ENCODE measurements around the gene RPL9.
"Not testable (repeated sequence)": the region's sequence is repeated elsewhere in the genome, so short reads cannot be mapped to it uniquely, and the experiment has no call there.

The RPL9 gene

GRCh38 chr4:39484582-39485272 lies 26.0 kb upstream of the RPL9 start:
- no peak overlapping the region for H3K9ac ChIP-seq (ENCODE audit: low read length)
- no peaks in the 10 kb centered on the region for H3K4me1 ChIP-seq (ENCODE audit: control insufficient read depth, low read depth, low read length)
- H3K27ac ChIP-seq (ENCODE audit: low read length) = no peak overlapping the region
- no peaks in the 10 kb centered on the region for H3K9me3 ChIP-seq (ENCODE audit: control insufficient read depth, low read depth, low read length)
- no peak overlapping the region for H3K4me3 ChIP-seq (ENCODE audit: low read length)
- H3K36me3 ChIP-seq (ENCODE audit: control insufficient read depth, low read depth, low read length) = no peaks in the 10 kb centered on the region
- no peaks in the 10 kb centered on the region for H3K27me3 ChIP-seq (ENCODE audit: control insufficient read depth, insufficient read depth, low read length)

GRCh38 chr4:39480902-39481695 lies 22.4 kb upstream of the RPL9 start:
- Histone ChIP-seq H3K27me3 (ENCODE audit: control insufficient read depth, insufficient read depth, low read length) (no peaks in the 10 kb centered on the region), H3K4me1 (ENCODE audit: control insufficient read depth, low read depth, low read length) (no peaks in the 10 kb centered on the region), H3K36me3 (ENCODE audit: control insufficient read depth, low read depth, low read length) (peaks cover 11% of the 10 kb centered on the region), H3K9ac (ENCODE audit: low read length) (no peak overlapping the region), H3K4me3 (ENCODE audit: low read length) (no peak overlapping the region), H3K9me3 (ENCODE audit: control insufficient read depth, low read depth, low read length) (no peaks in the 10 kb centered on the region), H3K27ac (ENCODE audit: low read length) (no peak overlapping the region)

GRCh38 chr4:39480251-39480650 lies 21.5 kb upstream of the RPL9 start:
- Histone ChIP-seq H3K9ac (ENCODE audit: low read length) (no peak overlapping the region), H3K4me1 (ENCODE audit: control insufficient read depth, low read depth, low read length) (no peaks in the 10 kb centered on the region), H3K4me3 (ENCODE audit: low read length) (no peak overlapping the region), H3K27ac (ENCODE audit: low read length) (no peak overlapping the region), H3K9me3 (ENCODE audit: control insufficient read depth, low read depth, low read length) (no peaks in the 10 kb centered on the region), H3K36me3 (ENCODE audit: control insufficient read depth, low read depth, low read length) (peaks cover 13% of the 10 kb centered on the region), H3K27me3 (ENCODE audit: control insufficient read depth, insufficient read depth, low read length) (no peaks in the 10 kb centered on the region)

GRCh38 chr4:39476187-39476895 lies 17.6 kb upstream of the RPL9 start:
- H3K9me3 ChIP-seq (ENCODE audit: control insufficient read depth, low read depth, low read length) = no peaks in the 10 kb centered on the region
- no peaks in the 10 kb centered on the region for H3K27me3 ChIP-seq (ENCODE audit: control insufficient read depth, insufficient read depth, low read length)
- no peak overlapping the region for H3K4me3 ChIP-seq (ENCODE audit: low read length)
- H3K36me3 ChIP-seq (ENCODE audit: control insufficient read depth, low read depth, low read length) = peaks cover 29% of the 10 kb centered on the region
- no peak overlapping the region for H3K9ac ChIP-seq (ENCODE audit: low read length)
- no peak overlapping the region for H3K27ac ChIP-seq (ENCODE audit: low read length)
- no peaks in the 10 kb centered on the region for H3K4me1 ChIP-seq (ENCODE audit: control insufficient read depth, low read depth, low read length)

GRCh38 chr4:39472396-39472795 lies 13.7 kb upstream of the RPL9 start:
- Histone ChIP-seq H3K9me3 (ENCODE audit: control insufficient read depth, low read depth, low read length) (no peaks in the 10 kb centered on the region), H3K9ac (ENCODE audit: low read length) (no peak overlapping the region), H3K27ac (ENCODE audit: low read length) (no peak overlapping the region), H3K4me3 (ENCODE audit: low read length) (no peak overlapping the region), H3K36me3 (ENCODE audit: control insufficient read depth, low read depth, low read length) (peaks cover 45% of the 10 kb centered on the region), H3K4me1 (ENCODE audit: control insufficient read depth, low read depth, low read length) (no peaks in the 10 kb centered on the region), H3K27me3 (ENCODE audit: control insufficient read depth, insufficient read depth, low read length) (no peaks in the 10 kb centered on the region)

GRCh38 chr4:39470402-39470801 lies 11.7 kb upstream of the RPL9 start:
- Histone ChIP-seq H3K27ac (ENCODE audit: low read length) (no peak overlapping the region), H3K4me3 (ENCODE audit: low read length) (no peak overlapping the region)

GRCh38 chr4:39469429-39470077 lies 10.8 kb upstream of the RPL9 start:
- no peaks in the 10 kb centered on the region for H3K9me3 ChIP-seq (ENCODE audit: control insufficient read depth, low read depth, low read length)
- peaks cover 42% of the 10 kb centered on the region for H3K36me3 ChIP-seq (ENCODE audit: control insufficient read depth, low read depth, low read length)
- peak overlapping the region; percentile 55 for H3K9ac ChIP-seq (ENCODE audit: low read length)
- H3K4me1 ChIP-seq (ENCODE audit: control insufficient read depth, low read depth, low read length) = no peaks in the 10 kb centered on the region
- no peaks in the 10 kb centered on the region for H3K27me3 ChIP-seq (ENCODE audit: control insufficient read depth, insufficient read depth, low read length)
- H3K27ac ChIP-seq (ENCODE audit: low read length) = peak overlapping the region; percentile 71
- no peak overlapping the region for H3K4me3 ChIP-seq (ENCODE audit: low read length)

More at GRCh38 chr4:39470402-39470801, 11.7 kb upstream of the RPL9 start:
- no peaks in the 10 kb centered on the region for H3K4me1 ChIP-seq (ENCODE audit: control insufficient read depth, low read depth, low read length)
- no peaks in the 10 kb centered on the region for H3K9me3 ChIP-seq (ENCODE audit: control insufficient read depth, low read depth, low read length)
- no peaks in the 10 kb centered on the region for H3K27me3 ChIP-seq (ENCODE audit: control insufficient read depth, insufficient read depth, low read length)
- no peak overlapping the region for H3K9ac ChIP-seq (ENCODE audit: low read length)
- peaks cover 35% of the 10 kb centered on the region for H3K36me3 ChIP-seq (ENCODE audit: control insufficient read depth, low read depth, low read length)

- peaks cover 43% of the 10 kb centered on the region for H3K36me3 ChIP-seq (ENCODE audit: control insufficient read depth, low read depth, low read length)
- H3K4me1 ChIP-seq (ENCODE audit: control insufficient read depth, low read depth, low read length) = no peaks in the 10 kb centered on the region
Measured at GRCh38 chr4:39467464-39467863, 8.7 kb upstream of the RPL9 start.

GRCh38 chr4:39466747-39467146 lies 8.0 kb upstream of the RPL9 start:
- Histone ChIP-seq H3K27ac (ENCODE audit: low read length) (no peak overlapping the region), H3K4me3 (ENCODE audit: low read length) (no peak overlapping the region), H3K4me1 (ENCODE audit: control insufficient read depth, low read depth, low read length) (no peaks in the 10 kb centered on the region), H3K36me3 (ENCODE audit: control insufficient read depth, low read depth, low read length) (peaks cover 40% of the 10 kb centered on the region), H3K9me3 (ENCODE audit: control insufficient read depth, low read depth, low read length) (no peaks in the 10 kb centered on the region), H3K27me3 (ENCODE audit: control insufficient read depth, insufficient read depth, low read length) (no peaks in the 10 kb centered on the region), H3K9ac (ENCODE audit: low read length) (no peak overlapping the region)

More at GRCh38 chr4:39467464-39467863, 8.7 kb upstream of the RPL9 start:
- H3K4me3 ChIP-seq (ENCODE audit: low read length) = no peak overlapping the region
- H3K9ac ChIP-seq (ENCODE audit: low read length) = no peak overlapping the region
- no peaks in the 10 kb centered on the region for H3K9me3 ChIP-seq (ENCODE audit: control insufficient read depth, low read depth, low read length)
- no peak overlapping the region for H3K27ac ChIP-seq (ENCODE audit: low read length)
- H3K27me3 ChIP-seq (ENCODE audit: control insufficient read depth, insufficient read depth, low read length) = no peaks in the 10 kb centered on the region

- H3K27me3 ChIP-seq (ENCODE audit: control insufficient read depth, insufficient read depth, low read length) = no peaks in the 10 kb centered on the region
- no peaks in the 10 kb centered on the region for H3K4me1 ChIP-seq (ENCODE audit: control insufficient read depth, low read depth, low read length)
- peaks cover 28% of the 10 kb centered on the region for H3K36me3 ChIP-seq (ENCODE audit: control insufficient read depth, low read depth, low read length)
- no peak overlapping the region for H3K4me3 ChIP-seq (ENCODE audit: low read length)
- no peak overlapping the region for H3K9ac ChIP-seq (ENCODE audit: low read length)
- no peak overlapping the region for H3K27ac ChIP-seq (ENCODE audit: low read length)
- no peaks in the 10 kb centered on the region for H3K9me3 ChIP-seq (ENCODE audit: control insufficient read depth, low read depth, low read length)
Measured at GRCh38 chr4:39464886-39465501, 6.3 kb upstream of the RPL9 start.

- not testable (repeated sequence) for H3K9me3 ChIP-seq (ENCODE audit: control insufficient read depth, low read depth, low read length); H3K27me3 ChIP-seq (ENCODE audit: control insufficient read depth, insufficient read depth, low read length)
- Histone ChIP-seq H3K9ac (ENCODE audit: low read length) (peak overlapping the region; percentile 98), H3K27ac (ENCODE audit: low read length) (peak overlapping the region; percentile 95), H3K36me3 (ENCODE audit: control insufficient read depth, low read depth, low read length) (peaks cover 56% of the 10 kb centered on the region), H3K4me1 (ENCODE audit: control insufficient read depth, low read depth, low read length) (peaks cover 10% of the 10 kb centered on the region), H3K4me3 (ENCODE audit: low read length) (peak overlapping the region; percentile 90)
Measured at GRCh38 chr4:39458161-39458504, 589 bp downstream of the RPL9 start.

Data from iPS-18a (cell line).